ENCODE measurements around the gene ENAM.
A peak's percentile ranks its signal among the peaks of the same experiment; 100 is the strongest.

The ENAM gene, protein sequence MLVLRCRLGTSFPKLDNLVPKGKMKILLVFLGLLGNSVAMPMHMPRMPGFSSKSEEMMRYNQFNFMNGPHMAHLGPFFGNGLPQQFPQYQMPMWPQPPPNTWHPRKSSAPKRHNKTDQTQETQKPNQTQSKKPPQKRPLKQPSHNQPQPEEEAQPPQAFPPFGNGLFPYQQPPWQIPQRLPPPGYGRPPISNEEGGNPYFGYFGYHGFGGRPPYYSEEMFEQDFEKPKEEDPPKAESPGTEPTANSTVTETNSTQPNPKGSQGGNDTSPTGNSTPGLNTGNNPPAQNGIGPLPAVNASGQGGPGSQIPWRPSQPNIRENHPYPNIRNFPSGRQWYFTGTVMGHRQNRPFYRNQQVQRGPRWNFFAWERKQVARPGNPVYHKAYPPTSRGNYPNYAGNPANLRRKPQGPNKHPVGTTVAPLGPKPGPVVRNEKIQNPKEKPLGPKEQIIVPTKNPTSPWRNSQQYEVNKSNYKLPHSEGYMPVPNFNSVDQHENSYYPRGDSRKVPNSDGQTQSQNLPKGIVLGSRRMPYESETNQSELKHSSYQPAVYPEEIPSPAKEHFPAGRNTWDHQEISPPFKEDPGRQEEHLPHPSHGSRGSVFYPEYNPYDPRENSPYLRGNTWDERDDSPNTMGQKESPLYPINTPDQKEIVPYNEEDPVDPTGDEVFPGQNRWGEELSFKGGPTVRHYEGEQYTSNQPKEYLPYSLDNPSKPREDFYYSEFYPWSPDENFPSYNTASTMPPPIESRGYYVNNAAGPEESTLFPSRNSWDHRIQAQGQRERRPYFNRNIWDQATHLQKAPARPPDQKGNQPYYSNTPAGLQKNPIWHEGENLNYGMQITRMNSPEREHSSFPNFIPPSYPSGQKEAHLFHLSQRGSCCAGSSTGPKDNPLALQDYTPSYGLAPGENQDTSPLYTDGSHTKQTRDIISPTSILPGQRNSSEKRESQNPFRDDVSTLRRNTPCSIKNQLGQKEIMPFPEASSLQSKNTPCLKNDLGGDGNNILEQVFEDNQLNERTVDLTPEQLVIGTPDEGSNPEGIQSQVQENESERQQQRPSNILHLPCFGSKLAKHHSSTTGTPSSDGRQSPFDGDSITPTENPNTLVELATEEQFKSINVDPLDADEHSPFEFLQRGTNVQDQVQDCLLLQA

GRCh38 chr4:70628444-70628843, at the start of gene ENAM:
Gene ENAM (plus strand): TSS chr4:70628744. CDS start chr4:70629501, 757 bp downstream.
- no peak for DNase-seq (ENCODE audit: low read depth)

GRCh38 chr4:70581980-70582379, 46.6 kb upstream of the ENAM start:
- no peak for DNase-seq (ENCODE audit: low read depth)

DNA sequence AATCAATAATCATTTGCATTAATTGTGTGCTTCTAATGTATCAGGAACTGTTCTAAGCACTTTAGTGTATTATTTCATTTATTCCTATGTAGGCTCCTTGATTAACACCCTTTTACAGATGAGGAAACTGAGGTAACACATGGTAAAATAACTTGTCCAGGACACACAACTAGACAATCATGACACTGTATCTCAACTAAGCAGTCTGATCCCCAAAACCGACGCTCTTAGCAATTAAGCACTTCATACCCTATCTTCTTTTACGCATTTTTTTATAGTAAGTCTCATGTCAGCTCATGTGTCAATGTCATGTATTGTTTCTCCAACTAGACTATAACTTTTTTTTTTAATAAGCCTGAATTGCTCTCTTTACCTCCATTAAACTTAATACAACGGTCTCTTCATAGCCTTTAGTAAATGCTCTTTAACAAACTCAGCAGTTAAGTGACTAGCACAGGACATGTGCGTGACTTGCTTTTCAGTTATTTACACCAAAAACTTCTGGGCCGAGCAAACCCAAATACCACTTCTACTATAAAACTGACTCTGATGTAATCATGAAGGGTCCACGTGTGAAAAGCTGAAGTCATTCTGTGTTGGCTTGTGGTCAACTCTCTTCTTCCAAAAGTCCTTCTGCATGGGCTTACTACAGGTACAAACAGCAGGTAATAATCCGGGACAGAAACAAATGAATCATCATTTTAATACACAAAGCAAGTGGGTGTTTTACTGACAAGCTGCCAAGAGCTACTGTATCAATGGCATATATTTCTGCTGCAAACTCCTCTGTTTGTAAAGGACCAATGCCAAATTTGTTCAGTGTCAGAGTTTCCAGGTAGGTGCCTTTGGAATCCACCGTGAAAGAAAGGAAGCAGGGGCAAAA, 44.4 kb upstream of the ENAM start:
- DNase-seq (ENCODE audit: low read depth): no peak

GRCh38 chr4:70586841-70587240, 41.7 kb upstream of the ENAM start:
- DNase-seq (ENCODE audit: low read depth): no peak

DNA sequence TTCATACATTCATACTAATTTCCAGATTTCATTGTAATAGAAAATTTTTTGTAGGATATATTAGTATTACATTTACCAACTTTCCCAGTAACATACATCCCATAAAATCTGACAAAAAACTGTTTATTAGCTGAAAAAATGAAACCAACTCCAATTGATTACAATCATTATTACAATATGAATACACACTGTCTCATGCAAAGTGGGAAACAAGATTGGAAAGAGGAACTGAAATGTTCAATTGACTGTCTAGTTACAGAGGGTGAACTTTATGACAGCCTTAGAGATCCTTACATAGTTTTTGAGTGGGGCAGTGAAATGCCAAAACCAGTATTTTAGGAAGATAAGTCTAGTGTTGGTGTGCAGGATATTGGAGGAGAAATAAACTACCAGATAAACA, 38.8 kb upstream of the ENAM start:
- no peak for DNase-seq (ENCODE audit: low read depth)

- DNase-seq (ENCODE audit: low read depth): no peak
These were observed 36.5 kb upstream of the ENAM start, which contains the start of gene AMBN for GRCh38 chr4:70591955-70592582. Gene AMBN (plus strand): TSS chr4:70592256. CDS start chr4:70592359, 103 bp downstream.

GRCh38 chr4:70594196-70594595, 34.3 kb upstream of the ENAM start:
- DNase-seq (ENCODE audit: low read depth): no peak

DNA sequence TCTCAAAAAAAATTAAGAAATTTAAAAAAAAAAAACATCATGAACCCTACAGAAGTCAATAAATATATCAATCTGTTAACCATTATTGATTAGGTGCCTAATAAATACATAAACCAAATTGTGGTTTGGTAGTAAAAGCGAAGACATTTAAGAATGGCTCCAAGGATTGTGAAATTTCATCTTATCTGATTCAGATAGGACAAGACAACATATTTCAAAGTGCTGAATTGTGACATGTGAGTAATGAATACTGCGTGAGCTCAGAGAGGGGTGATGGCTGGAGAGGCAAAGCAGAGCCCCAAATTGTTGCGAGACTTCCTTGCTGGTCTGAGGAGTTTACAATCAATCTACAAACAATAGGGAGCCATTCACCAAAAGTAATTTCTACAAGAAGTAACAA, 28.2 kb upstream of the ENAM start:
- DNase-seq (ENCODE audit: low read depth): no peak

DNA sequence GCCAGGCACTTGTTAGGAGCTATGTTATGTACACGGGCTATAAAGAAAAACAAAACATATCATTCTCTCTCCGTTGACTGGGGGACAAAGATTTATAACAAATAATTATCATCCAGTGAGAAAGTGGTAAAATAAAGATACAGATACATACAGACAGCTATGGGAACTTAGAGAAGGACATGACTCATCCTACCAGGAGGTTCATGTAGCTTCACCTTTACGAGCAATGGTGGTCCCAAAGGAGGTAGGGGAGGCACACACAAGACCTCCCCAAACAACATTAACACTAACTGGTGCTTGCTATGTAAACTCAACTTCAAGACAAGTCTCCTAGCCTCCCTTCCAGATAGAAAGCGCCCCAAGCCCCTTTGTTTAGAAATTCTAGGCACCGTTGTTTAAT, 27.6 kb upstream of the ENAM start:
- no peak for DNase-seq (ENCODE audit: low read depth)

DNA sequence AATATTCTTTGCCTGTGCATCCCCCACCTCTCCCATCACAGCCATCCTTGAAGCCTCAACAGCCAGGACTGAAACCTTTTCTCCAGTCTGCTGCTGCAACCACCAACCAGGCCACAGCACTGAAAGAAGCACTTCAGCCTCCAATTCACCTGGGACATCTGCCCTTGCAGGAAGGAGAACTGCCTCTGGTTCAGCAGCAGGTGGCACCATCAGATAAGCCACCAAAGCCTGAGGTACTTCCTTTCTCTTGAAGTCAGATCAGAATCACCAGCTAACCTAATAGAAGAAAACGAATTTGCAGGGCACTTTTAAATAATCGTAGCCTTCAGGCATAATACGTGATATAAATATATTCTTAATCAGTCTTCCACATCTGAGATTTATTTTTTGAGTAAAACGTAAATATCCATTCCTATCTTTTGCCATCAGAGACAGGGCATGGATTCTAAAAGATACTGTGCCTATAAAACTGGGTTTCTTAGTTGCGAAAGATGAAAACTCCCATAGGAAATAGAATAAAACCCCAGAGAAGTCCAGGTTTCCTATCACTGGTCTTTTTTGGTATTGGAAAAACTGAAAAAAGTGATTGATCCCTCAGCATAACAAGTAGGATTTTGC, 27.0 kb upstream of the ENAM start:
- peak; percentile 17 for DNase-seq (ENCODE audit: low read depth)

DNA sequence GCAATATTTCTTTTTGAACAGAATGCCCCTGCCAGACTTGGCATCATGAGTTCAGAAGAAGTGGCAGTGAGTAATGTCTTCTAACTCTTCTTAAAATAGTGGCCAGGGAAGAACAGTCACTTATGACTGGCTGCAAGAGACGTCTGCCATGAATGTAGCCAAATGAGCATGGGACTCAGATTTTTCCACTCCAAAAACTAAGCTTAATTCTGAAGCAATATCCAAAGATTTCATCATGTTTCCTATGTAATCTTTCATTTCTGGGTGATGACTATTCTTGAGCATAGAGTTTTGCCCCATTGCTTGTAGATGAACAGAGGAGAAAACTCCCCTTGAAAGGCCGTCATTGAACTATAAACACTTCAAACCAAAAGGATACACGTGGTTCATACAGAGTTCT, 24.7 kb upstream of the ENAM start:
- no peak for DNase-seq (ENCODE audit: low read depth)

GRCh38 chr4:70606459-70606858, 22.1 kb upstream of the ENAM start:
- no peak for DNase-seq (ENCODE audit: low read depth)

GRCh38 chr4:70607334-70607853, 21.1 kb upstream of the ENAM start:
- DNase-seq (ENCODE audit: low read depth): no peak

GRCh38 chr4:70608324-70608723, 20.2 kb upstream of the ENAM start:
- no peak for DNase-seq (ENCODE audit: low read depth)

DNA sequence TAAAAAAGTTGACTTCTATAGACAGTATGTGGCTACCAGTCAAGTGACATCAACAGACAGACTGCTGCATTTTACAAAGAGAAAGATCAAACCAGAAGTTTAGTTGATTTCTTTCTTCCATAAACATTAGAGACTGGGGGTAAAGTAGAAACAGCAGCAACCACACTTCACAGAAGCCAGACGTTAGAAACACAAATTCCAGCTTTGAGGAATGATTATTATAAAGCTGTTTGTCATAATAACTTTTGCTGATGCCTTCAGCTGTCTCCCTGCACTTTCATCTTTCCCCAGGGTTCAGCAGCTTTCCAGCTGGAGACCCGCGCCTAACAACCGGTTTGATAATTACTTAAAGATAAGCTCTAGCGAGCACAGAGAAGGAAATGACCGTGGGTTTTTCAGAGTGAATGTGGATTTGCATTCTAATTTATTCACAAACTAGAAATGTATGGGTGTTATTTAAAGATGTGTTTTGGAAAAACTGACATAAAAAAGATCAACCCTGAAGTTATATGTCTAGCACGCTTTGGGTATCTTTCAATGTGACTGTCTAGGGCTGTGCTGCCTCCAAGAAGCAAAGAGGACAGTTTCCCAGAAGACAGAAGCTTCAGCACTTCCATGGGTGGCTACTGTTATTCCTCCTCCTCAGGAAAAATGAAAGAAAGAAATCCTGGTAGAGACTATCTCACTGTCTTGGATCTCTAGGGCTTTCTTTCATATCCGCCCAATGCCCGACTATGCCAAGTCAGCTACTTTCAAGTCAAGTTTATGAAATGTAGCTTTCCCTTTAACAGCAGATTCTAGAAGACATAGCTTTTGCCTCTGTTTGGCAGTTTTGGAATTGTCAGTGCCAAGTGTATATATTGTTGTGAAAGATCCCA, 15.0 kb upstream of the ENAM start:
- DNase-seq (ENCODE audit: low read depth): no peak

DNA sequence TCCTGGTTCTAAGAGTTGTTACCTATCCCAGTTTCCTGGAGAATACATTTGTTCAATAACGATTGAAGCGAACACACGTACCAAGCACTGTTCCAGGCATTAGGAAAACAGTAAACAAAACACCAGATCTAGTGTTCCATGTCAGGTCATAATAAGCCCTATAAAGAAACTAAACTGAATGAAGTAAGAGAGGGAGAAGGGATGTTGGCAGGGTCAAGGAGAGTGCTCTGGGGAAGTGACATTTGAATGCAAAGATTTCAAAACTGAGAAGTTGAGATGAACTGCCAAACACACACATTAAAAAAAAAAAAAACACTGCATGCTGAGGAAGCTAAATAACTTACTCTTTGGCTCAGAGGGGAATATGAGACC, 14.4 kb upstream of the ENAM start:
- no peak for DNase-seq (ENCODE audit: low read depth)

GRCh38 chr4:70619288-70619687, 9.3 kb upstream of the ENAM start:
- no peak for DNase-seq (ENCODE audit: low read depth)

DNA sequence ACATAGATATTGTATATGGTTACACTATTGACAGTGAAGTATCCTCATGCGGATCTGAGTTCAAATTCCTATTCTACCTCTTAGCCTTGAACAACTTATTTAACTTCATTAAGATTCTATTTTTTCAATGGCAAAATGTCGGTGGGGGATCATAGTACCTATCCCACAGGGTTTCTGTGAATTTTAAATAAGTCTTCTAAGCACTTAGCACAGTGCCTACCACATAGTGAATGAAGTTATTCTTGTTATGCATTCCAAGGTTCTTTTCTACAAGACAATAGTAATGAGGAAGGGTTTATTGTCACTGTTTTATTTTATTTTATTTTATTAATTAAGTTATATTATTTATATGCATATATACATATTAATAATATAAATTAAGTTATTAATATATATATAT, 8.8 kb upstream of the ENAM start:
- DNase-seq (ENCODE audit: low read depth): no peak

- DNase-seq (ENCODE audit: low read depth): no peak
These were observed 5.2 kb upstream of the ENAM start for GRCh38 chr4:70623323-70623722.

Data from T-helper 22 cell (primary cell).